Activated CD8-positive, alpha-beta memory T cell treated with anti-CD3 and anti-CD28 coated beads for 36 hours (primary cell): ENCODE data around the gene KISS1. TPM values are rescaled to one million over a fixed set of nuclear protein-coding genes. Genes with fewer than 3 reads are reported as not detected.

ENCODE experiments used
- CTCF ChIA-PET: fragments of 350-600 bp; sonication (Branson Sonifier 250); formaldehyde crosslinking; loops from one replicate; lab custom pipeline; 2021; ENCODE audit warnings: antibody characterized with exemption; lab: Charles Lee
- POLR2A ChIA-PET: fragments of 350-600 bp; sonication (Branson Sonifier 250); formaldehyde crosslinking; loops from one replicate; lab custom pipeline; 2021; ENCODE audit warnings: antibody characterized with exemption; lab: Charles Lee
- total RNA-seq, 2 experiments: library from RNA; stranded (reverse); gene quantifications; one replicate each; pipeline ENCODE4 v1.2.3, GENCODE V29; 2021

KISS1 gene
- total RNA-seq, 2 experiments from 2014 or later: not detected

DNA sequence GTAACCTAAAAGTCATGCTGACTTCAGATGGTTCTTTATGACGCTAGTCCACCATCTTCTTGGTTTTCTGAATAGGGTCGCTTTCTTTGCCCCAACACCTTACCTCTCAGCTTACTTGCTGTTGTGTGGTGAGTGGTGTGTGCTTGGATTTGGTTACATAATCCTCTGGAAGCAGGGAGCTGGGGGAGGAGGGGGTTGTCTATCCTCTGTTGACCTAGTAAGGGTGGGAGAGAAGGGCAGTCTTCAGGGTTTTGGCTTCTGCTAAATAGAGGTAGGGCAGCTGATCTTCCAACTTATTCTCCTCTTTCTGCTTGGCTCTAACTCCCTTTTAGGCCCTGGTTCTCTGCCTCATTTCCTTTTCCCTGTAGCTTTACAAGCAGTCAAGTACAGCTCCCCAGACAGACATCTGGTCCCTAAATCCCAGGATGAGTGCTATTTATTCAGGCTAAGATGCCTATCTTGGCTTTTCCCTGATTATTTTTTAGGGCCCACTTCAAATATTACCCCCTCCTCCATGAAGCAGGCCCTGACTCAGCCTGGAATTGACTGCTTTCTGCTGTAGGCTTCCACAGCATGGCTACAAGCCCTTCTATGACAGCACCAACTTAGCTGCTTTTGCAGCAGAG is 23.8 kb downstream of the KISS1 start:
- POLR2A ChIA-PET: no interaction called here

DNA sequence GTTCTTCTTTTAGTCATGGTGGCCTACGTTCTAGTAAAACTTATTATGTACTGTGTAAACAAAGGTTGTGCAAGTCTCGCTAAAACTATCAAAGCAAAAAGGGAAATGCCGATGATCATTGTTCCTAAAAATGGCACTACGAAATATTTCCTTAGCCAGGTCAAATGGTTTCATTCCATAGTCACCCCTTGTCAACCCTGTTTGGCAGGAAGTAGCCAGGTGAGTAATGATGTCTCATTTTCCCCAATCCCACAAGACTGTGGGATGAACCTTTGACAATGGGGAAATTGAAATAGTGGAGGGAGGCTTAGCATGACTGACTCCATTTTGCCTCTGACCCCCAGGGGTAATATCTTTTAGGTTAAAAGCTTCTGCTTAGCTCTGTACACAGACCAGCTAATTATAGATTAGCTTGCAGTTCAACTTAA is 24.5 kb downstream of the KISS1 start:
- POLR2A ChIA-PET: no interaction called here

More for the DNA sequence above, 23.8 kb downstream of the KISS1 start:
- CTCF ChIA-PET: interaction anchor here (0.6 kb wide), 1 partner anchor 9 kb away, joined by 3 read pairs; no protein-coding TSS in a partner anchor

DNA sequence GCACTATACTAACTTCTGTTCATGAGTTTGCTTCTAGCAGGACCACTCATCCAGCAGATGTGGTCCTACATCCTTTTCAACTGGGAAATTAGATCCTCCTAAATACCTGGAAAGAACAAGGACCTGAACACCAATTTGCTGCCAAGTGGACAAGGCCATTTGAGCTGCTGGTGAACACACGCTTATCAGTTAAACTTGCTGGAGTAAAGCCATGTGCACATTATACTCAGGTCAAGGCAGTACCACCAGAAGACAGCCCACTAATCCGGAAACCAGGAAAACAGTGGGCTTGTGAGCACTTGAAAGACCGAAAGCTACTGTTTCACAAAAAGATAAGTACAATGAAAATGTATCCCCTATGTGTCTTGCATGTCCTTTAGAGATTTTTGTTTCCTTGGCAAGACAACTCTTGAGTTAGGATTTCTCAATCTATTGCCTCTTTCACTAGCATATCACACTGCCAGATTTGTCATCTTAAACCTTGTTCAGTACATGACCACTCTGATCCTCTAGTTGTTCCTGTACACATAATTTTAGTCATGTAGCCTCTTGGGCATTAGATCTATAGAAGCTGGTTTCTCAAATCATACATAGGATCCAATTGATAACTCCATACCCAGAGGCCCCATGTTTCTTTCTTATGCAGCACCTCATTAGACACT is 25.7 kb downstream of the KISS1 start:
- ChIA-PET CTCF (interaction anchor here (0.6 to 1.1 kb wide), 2 partner anchors 38 to 251 kb away, joined by 3 read pairs; no protein-coding TSS in a partner anchor), POLR2A (no interaction called here)

More for the DNA sequence above, 24.5 kb downstream of the KISS1 start:
- CTCF ChIA-PET: interaction anchor here (0.6 kb wide), 1 partner anchor 8 kb away, joined by 3 read pairs; no protein-coding TSS in a partner anchor

GRCh38 chr1:204169858-204170257 is 26.4 kb downstream of the KISS1 start:
- ChIA-PET POLR2A (no interaction called here), CTCF (interaction anchor here (0.5 to 1.1 kb wide), 4 partner anchors 39 to 252 kb away, joined by 3 read pairs; no protein-coding TSS in a partner anchor)

DNA sequence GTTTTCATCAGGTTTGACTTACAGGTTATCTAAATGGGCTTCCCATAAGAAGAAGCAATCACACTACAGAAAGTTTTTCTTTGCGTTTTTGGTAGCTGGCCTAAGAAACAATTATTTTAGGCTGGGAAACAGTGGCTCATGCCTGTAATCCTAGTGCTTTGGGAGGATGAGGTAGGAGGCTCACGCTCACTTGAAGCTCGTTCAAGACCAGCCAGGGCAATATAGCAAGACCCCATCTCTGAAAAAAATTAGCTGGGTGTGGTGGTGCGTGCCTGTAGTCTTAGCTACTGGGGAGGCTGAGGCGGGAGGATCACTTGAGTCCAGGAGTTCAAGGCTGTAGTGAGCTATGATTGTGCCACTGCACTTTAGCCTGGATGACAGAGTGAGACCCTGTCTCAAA is 28.6 kb downstream of the KISS1 start:
- CTCF ChIA-PET: interaction anchor here (0.8 to 1.7 kb wide), 2 partner anchors 16 to 196 kb away, joined by 3 to 5 read pairs; no protein-coding TSS in a partner anchor
- POLR2A ChIA-PET: no interaction called here

DNA sequence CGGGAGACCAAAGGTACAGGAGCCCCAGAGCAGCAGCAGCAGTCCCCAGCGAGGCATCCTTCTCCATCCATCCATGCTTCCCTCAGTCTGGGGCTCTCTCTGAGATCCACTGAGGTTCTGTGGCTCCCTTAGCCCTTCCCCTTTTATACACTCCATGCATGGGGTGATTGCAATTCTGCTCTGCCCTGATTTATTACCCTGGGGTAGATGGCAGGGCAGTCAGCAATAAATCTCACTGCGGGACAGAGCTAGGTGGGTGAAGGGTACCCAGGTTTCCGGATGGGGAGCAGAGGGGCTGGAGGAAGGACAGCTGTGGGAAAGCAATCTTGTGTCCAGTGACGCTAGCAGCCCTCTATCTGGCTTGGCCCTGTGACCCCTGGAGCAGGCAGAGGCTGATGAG is 30.1 kb downstream of the KISS1 start, which contains the start of gene REN:
REN (minus strand) TSS at position 119 of the 400 bp plus-strand sequence; CDS start at position 75, 44 bp downstream.
- ChIA-PET CTCF (interaction anchor here (1.3 to 2.9 kb wide), 3 partner anchors 41 to 265 kb away, joined by 3 to 9 read pairs (median 3); no protein-coding TSS in a partner anchor), POLR2A (no interaction called here)

GRCh38 chr1:204162494-204163074 is 33.7 kb downstream of the KISS1 start:
- CTCF ChIA-PET: interaction anchor here (0.6 to 2.6 kb wide), 22 partner anchors 13 to 284 kb away, joined by 3 to 16 read pairs (median 4); no protein-coding TSS in a partner anchor
- POLR2A ChIA-PET: no interaction called here

- POLR2A ChIA-PET: no interaction called here
- CTCF ChIA-PET: interaction anchor here (0.9 to 2.6 kb wide), 16 partner anchors 14 to 285 kb away, joined by 3 to 16 read pairs (median 4); no protein-coding TSS in a partner anchor
Observed at GRCh38 chr1:204161609-204162493, 34.4 kb downstream of the KISS1 start.

GRCh38 chr1:204157962-204158361 is 38.3 kb downstream of the KISS1 start:
- POLR2A ChIA-PET: no interaction called here
- CTCF ChIA-PET: interaction anchor here (3.0 kb wide), 1 partner anchor 206 kb away, joined by 10 read pairs; no protein-coding TSS in a partner anchor

- ChIA-PET CTCF (interaction anchor here (1.0 to 1.3 kb wide), 2 partner anchors 27 to 348 kb away, joined by 3 read pairs; no protein-coding TSS in a partner anchor), POLR2A (no interaction called here)
Observed at GRCh38 chr1:204155881-204156280, 40.4 kb downstream of the KISS1 start.

GRCh38 chr1:204154568-204155255 is 41.6 kb downstream of the KISS1 start:
- ChIA-PET POLR2A (no interaction called here), CTCF (interaction anchor here (1.0 to 1.3 kb wide), 2 partner anchors 25 to 349 kb away, joined by 3 read pairs; no protein-coding TSS in a partner anchor)

DNA sequence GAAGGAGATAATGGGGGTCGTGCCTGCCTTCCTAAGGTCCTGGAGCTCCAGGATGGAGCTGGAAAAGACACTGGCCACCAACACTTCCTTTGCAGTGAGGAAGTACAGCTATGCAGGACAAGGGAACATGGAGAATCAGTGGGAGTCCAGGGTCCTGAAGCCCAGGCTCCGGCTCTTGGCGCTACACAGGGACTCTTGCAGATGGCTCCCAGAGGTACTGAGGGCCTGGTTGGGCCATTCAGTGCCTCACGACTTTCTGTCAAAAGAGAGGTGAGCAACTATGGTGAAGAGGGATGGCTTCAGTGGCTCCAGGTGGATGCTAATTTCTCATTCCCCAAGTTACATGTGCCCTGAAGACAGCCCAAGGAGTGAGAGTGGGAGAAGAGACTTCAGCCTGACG is 42.6 kb downstream of the KISS1 start:
- POLR2A ChIA-PET: no interaction called here
- CTCF ChIA-PET: no interaction called here

- ChIA-PET POLR2A (interaction anchor here (0.6 kb wide), 2 partner anchors 491 to 526 kb away, joined by 3 to 4 read pairs; no protein-coding TSS in a partner anchor), CTCF (interaction anchor here (2.1 kb wide), 1 partner anchor 23 kb away, joined by 8 read pairs; no protein-coding TSS in a partner anchor)
Observed at GRCh38 chr1:204152310-204153044, 43.8 kb downstream of the KISS1 start.

DNA sequence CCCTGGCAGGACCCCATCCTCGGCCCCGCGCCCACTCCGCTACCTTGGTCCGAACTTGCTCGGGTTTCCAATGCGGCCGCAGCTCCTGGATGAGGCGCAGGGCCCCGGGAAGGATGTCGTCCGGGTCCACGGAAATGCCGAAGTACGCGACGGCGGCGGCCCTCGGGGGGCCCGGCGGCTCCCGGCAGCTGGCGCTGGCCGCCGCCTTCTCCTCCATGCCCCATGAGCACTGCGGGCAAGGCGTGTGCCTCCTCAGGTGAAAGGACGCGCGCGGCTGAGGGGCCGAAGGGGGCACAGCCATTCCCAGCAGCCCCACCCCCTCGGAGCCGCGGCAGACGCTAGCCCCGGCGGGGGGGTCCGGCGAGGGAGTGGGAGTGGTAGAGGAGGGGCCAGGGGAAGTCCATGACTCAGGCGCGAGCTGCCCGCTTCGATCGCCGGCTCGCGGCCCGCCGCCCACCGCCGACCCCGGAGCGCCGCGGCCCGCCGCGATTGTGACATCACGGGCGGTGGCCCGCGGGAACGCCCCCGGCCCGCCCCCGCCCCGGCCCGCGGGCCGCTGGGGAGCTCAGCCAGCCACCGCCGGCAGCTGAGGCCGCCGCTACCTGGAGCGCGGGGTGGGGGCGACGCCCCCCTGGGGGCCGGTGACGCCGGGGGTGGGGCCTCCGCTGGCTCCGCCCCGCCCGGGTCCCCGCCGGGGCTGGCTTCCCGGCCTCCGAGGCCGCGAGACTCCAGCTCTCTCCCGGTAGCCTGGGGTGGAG is 44.6 kb downstream of the KISS1 start, which contains the start of gene ETNK2:
ETNK2 (minus strand) TSS at position 493 of the 758 bp plus-strand sequence; CDS start at position 301, 192 bp downstream.
- ChIA-PET POLR2A (interaction anchor here (0.6 kb wide), 2 partner anchors 491 to 526 kb away, joined by 3 to 4 read pairs; no protein-coding TSS in a partner anchor), CTCF (interaction anchor here (2.1 kb wide), 1 partner anchor 22 kb away, joined by 8 read pairs; no protein-coding TSS in a partner anchor)

- ChIA-PET POLR2A (no interaction called here), CTCF (interaction anchor here (1.1 to 2.1 kb wide), 2 partner anchors 21 to 55 kb away, joined by 7 to 8 read pairs; no protein-coding TSS in a partner anchor)
Observed at GRCh38 chr1:204150702-204151551, 45.4 kb downstream of the KISS1 start.
